Fibroblast of pulmonary artery (primary cell): ENCODE measurements around the gene TCF4.

Experiments
- DNase-seq: peaks from one replicate; pipeline ENCODE4 v3.0.0-alpha.2; 2010; ENCODE audit warnings: low read depth
- H3K4me3 ChIP-seq: replicated peaks from 2 replicates; pipeline ENCODE4 v1.5.1; 2011; ENCODE audit warnings: low read depth, mild to moderate bottlenecking, control low read depth, low read length, moderate library complexity
- TF ChIP-seq, protein P1 (sequence below): IDR thresholded peaks from 2 replicates; pipeline ENCODE4 v1.5.1; 2011; ENCODE audit warnings: mild to moderate bottlenecking, control low read depth, low read length, inconsistent platforms; ENCODE audit errors: missing control alignments

Gene TCF4

DNA sequence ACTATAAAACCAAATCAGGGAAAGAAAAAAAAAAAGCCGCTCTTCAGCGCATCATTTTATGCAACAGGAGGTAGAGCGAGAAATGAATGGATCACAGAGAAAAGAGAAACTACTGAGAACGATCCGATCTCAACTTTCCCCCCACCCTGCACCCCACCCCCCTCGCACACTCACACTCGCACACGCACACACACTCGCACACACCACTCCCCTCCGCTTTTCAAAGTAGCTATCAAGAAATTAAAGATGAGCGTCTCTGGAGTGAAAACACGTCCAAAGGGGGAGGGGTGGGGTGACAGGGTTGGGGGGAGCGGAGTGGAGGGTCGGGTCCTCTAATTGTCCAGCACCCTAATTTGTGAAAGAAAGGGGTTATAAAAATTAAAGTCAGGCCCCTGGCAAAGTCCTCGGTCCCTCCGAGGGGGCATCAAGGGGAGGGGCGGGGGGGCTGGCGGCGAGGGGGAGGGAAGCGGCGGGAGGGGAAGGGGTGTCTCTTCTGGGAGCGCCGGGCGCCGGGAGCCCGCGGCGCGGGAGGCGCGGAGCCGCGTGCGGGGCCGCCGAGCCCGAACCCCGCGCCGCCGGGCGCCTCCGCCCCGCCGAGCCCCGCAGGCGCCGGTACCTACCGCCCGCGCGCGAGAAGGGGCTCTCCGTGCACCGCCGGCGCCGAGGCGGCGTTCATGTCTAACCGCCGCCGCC lies 428 bp downstream of the TCF4 start:
- TF ChIP-seq, protein P1, sequence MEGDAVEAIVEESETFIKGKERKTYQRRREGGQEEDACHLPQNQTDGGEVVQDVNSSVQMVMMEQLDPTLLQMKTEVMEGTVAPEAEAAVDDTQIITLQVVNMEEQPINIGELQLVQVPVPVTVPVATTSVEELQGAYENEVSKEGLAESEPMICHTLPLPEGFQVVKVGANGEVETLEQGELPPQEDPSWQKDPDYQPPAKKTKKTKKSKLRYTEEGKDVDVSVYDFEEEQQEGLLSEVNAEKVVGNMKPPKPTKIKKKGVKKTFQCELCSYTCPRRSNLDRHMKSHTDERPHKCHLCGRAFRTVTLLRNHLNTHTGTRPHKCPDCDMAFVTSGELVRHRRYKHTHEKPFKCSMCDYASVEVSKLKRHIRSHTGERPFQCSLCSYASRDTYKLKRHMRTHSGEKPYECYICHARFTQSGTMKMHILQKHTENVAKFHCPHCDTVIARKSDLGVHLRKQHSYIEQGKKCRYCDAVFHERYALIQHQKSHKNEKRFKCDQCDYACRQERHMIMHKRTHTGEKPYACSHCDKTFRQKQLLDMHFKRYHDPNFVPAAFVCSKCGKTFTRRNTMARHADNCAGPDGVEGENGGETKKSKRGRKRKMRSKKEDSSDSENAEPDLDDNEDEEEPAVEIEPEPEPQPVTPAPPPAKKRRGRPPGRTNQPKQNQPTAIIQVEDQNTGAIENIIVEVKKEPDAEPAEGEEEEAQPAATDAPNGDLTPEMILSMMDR, result no peak
- DNase-seq, result peak; percentile 67
- peak overlapping the region; percentile 69 for H3K4me3 ChIP-seq

DNA sequence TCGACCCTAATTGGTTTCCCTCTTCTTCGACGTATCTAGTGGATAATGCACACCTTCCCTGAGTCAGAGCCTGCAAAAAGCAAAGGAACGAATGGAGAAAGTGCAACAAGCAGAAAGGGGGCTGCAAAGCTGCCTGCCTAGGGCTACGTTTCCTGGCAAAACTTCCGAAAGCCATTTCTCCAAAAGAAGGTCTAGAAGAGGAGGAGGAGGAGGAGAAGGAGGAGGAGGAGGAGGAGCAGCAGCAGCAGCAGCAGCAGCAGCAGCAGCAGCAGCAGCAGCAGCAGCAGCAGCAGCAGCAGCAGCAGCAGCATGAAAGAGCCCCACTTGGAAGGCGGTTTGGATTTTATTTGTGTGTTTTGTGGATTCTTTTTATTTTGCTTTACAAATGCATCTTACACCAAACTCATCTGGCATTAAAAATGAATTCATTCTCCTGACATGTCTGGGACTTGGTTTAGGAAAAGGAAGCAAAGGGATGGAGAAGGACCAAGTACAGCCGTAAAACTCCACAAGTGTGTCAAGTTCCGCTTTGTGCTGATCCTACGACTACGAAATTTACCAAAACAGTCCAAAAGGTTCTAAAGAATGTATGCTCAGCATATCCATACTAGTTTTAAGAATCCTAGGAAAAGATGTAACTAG lies 2.0 kb downstream of the TCF4 start:
- DNase-seq, result peak; percentile 43
- H3K4me3 ChIP-seq, result peak overlapping the region; percentile 69
- TF ChIP-seq, protein P1, result no peak

- TF ChIP-seq, protein P1, result no peak
- H3K4me3 ChIP-seq, result peak overlapping the region; percentile 69
- no peak for DNase-seq
Observed at GRCh38 chr18:55585065-55585919, 2.7 kb downstream of the TCF4 start.

GRCh38 chr18:55584201-55584600 lies 3.8 kb downstream of the TCF4 start:
- peak; percentile 20 for DNase-seq
- TF ChIP-seq, protein P1, result no peak
- H3K4me3 ChIP-seq, result peak overlapping the region; percentile 69

GRCh38 chr18:55582325-55582724 lies 5.7 kb downstream of the TCF4 start:
- DNase-seq, result no peak
- no peak overlapping the region for H3K4me3 ChIP-seq
- TF ChIP-seq, protein P1, result no peak

- peak; percentile 58 for DNase-seq
- H3K4me3 ChIP-seq, result no peak overlapping the region
- TF ChIP-seq, protein P1, result no peak
Observed at GRCh38 chr18:55579501-55580270, 8.3 kb downstream of the TCF4 start.
